ENCODE measurements around the gene ASIP. TPM values are rescaled to one million over a fixed set of nuclear protein-coding genes. Genes with fewer than 3 reads are reported as not detected.
"Not testable (repeated sequence)": the region's sequence is repeated elsewhere in the genome, so short reads cannot be mapped to it uniquely, and the experiment has no call there.

The ASIP gene
- total RNA-seq, 1 donor from 2014 or later: not detected

DNA sequence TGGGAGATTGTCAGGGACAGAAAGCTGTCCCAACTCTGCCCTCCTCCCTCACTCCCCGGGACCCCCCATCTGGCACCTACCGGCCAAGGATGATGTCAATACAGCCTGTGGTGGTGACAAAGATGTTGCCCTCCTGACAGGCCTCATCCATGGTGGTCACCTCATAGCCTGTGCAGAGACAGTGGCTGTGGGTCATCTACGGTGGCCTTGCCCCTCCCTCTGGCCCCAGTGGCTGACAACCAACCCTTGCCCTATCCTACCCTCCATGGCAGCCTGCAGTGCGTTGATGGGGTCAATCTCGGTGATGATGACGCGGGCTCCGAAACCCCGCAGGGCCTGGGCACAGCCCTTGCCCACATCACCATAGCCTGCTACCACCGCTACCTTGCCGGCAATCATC is 49.2 kb downstream of the ASIP start:
- no peak for ATAC-seq

DNA sequence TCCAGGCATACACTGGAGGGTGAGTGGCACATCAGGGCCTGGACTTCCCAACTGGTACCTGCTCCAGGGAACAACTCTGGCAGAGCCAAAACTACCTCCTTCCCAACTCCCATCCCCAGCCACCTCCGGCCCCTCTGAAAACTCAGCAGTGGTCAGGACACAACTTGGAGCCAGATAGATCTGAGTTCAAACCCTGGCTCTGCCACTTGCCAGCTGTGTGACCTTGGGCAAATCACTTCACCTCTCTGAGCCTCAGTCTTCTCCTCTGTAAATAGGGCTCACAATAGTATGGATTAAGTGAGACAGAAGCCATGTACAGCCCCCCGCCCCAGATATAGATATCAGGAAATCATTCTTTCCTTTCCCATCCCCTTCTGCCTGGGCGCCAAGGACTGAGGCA is 51.3 kb downstream of the ASIP start:
- no peak for ATAC-seq

DNA sequence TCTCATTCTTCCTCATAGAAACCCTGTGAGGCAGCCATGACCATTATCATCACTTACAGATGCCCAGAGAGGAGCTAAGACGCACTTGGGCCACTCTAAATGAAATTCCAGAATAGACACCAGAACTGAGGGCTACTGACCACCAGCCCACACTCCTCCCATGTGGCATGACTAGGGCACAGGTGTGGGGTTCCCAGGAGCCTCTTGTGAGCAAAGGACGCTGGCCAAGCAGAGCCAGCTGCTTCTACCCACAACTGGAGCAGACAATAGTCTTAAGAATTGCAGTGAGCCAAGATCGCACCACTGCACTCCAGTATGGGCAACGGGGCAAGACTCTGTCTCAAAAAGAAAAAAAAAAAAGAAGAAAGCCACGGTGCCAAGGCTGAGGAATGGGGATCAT is 51.9 kb downstream of the ASIP start:
- no peak for ATAC-seq

DNA sequence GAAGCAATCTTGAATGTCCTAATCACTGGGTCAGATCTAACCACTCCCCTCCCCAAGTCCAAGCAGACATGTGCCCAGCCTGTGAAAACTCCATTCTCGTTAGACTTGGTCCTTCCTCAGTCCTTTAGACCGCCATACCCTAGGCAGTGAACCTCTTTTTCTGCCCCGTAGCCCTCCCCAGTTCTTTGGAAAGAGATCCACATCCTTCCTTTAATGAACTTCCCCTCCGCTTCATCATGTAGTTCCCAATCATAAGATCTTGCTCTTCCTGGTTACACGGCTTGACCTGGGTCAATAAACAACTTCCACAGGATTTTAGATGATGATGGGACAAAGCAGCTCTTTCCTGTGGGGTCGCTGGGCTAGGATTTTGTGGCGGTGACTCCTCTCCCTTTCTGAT is 52.4 kb downstream of the ASIP start:
- ATAC-seq: no peak

DNA sequence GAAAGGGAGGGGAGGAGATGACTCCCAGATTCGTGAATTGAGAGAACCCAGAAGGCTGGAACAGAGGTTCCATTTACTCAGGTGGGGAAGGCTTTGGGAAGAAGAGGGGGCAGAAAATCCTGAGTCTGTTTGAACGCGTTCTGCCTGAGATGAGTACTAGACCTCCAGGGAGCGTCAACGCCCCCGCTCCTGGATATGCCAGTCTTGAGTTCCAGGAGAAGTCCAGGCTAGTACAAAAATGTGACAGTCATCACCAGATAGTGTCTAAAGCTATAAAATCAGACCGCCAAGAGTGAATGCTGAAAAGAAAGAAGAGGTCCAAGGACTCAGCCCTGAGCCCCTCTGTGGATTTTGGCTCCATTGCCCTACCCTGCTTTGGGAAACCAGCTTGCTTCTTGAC is 53.3 kb downstream of the ASIP start:
- no peak for ATAC-seq

DNA sequence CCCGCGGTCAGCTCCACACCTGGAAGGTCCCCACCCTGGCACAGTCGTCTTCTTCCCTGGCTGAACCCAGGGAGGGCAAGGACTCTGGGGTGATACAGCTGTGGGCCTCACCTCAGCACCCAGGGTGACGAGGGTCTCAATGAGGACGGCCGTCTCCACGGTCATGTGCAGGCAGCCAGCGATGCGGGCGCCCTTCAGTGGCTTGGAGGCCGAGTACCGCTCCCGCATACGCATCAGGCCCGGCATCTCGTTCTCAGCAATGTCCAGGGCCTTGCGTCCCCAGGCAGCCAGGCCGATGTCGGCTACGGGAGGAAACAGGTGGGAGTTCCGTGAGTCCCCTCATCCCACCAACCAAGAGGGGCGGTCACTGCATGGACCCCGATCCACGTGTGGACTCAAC is 54.1 kb downstream of the ASIP start:
- ATAC-seq: no peak

DNA sequence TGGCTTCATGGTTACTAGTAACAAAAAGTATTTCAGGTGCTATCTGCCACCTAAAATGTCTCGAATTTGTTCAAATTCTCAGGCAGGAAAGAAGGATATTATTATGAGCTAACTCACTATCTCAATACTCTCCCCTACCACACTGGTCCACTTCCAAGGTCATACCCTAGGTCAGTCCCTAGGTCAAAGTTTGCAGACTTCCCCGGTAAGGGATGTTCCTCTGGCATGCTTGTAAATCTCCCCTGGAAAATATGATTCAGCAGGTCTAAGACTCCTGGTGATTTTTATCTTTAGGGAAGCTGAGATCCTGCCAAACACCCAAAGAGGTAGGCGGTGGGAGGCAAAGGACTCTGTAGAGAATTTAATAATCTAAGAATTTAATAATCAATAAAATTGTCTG is 55.2 kb downstream of the ASIP start:
- no peak for ATAC-seq

DNA sequence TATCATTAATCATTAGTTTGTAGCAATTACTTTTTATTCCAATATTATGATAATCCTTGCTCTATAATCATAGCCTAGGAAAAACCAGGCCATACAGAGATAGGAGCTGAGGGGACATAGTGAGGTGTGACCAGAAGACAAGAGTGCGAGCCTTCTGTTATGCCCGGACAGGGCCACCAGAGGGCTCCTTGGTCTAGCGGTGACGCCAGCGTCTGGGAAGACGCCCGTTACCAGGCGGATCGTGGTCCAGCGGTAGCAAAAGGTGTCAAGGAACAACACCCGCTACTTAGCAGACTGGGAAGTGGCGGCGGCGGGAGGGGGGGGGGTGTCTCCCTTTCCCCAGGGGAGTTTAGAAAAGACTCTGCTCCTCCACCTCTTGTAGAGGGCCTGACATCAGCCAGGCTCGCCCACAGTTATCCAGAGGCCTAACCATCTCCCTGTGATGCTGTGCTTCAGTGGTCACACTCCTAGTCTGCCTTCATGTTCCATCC is 57.1 kb downstream of the ASIP start:
- not testable (repeated sequence) for ATAC-seq

DNA sequence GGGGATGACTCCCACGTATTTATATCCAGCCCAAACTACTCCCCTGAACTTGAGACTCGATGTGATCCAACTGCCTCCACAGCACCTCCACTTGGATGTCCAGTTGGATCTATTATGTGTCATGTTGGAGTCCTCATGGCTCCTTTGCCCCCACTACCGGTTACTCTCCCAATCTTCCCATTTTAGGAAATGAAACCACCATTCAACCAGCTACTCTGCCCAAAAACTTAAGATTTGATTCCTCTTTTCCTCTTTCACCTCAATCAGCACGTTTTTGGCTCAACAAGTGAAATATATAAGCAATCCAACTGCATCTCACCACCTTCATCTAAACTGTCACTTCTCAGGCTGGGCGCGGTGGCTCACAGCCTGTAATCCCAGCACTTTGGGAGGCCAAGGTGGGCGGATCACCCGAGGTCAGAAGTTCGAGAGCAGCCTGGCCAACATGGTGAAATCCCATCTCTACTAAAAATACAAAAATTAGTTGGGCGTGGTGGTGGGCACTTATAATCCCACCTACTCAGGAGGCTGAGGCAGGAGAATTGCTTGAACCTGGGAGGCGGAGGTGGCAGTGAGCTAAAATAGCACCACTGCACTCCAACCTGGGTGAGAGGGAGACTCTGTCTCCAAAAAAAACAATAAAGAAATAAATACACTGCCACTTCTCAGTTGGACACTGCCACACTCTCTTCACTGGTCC is 58.5 kb downstream of the ASIP start:
- no peak for ATAC-seq

DNA sequence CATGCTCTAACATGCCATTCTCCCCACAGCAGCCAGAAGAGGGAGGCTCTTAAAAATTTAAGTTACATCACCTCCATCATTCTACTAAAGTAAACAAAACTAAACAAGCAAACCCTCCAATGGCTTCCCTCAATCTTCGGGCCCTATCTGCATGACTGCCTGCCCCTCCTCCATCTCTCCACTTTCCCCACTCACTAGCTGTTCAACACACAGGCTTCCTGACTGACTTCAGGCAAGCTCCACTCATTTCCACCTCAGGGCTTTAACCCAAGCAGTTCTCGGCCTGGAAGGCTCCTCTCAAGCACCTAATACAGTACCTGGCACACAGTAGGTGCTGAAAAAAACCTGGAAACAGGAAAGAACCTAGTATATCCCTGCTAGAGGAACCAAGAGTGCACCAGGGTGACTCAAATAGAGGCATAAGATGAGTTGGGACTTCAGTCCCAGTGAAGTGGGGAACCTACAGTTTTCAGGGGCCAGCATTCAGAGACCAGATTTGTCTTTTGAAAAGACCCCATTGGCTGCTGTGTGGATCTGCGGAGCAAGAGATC is 59.1 kb downstream of the ASIP start:
- ATAC-seq: no peak

DNA sequence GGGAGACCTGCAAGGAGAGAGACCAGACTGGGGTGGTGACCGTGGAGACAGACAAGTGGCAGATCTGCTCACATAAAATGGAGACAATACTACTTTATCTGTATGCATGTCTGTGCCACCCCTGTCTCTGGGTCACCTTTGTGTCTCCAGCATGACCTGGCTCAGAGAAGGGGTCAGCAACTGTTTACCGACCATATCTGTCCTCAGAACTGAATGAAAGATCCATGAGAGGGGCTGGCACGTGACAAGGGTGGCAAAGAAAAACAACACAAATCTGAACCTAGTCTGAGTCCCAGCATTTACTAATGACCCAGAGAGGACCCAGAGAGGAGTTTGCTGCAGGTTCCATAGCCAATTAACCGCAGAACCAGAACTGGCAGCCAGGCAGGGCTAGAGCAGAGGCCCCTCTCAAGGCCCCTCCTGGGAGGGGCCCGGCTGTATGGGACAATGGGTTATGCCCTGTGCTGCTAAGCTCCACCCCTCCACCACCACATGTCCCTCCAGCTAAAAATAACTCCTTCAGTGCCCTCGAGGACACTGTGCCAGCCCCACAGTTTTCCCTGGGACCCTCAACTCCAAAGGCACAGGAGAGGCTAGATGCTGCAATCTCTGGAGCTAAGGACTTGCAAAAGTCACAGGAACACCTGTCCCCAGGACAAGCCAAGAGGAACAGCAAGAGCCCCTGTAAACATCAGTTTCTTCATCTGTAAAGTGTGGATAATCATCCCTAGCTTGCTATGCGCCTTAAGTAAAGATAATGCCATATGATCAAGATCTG is 59.8 kb downstream of the ASIP start:
- ATAC-seq: no peak

DNA sequence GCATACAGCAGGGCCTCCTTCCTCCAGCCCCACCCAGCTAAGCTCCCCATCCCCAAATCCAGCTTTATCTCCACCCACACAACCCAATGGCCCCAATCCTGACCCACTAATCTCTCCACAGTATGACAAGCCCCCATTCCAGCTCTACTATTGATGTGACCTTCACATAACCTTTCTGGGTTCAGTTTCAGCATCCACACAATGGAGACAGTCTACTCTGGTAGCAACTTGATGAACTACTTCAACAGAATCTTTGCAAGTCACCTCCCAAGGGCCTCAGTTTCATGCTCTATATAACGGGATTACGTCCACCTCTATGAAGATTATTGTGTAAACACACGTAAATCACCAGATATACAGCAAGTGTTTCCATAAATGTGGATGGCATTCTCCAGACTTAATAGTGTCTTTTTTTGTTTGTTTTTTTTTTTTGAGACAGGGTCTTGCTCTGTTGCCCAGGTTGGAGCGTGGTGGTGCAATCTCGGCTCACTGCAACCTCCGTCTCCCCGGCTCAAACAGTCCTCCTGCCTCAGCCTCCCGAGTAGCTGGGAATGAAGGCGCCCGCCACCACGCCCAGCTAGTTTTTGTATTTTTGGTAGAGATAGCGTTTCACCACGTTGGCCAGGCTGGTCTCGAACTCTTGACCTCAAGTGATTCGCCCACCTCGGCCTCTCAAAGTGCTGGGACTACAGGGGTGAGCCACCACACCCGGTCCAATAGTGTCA is 60.5 kb downstream of the ASIP start:
- no peak for ATAC-seq

DNA sequence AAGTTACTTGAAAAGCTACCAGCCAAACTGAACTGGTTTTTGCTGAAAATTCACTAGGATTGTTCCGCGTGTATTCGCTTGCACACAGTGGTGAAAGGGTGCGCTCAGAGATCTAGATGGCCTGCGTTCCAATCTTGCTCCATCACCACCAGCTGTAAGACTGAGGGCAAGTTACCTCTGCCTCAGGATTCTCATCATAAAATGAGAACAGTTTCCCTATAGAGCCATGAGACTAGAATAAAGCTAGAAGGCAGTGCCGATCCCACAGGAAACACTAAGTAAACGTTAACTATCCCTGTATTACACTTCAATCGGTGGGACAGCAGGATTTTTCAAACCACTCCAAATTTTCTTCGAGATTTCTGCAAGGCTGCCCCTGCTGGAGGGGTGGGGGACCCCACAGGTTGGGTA is 61.1 kb downstream of the ASIP start:
- ATAC-seq: peak; percentile 42

DNA sequence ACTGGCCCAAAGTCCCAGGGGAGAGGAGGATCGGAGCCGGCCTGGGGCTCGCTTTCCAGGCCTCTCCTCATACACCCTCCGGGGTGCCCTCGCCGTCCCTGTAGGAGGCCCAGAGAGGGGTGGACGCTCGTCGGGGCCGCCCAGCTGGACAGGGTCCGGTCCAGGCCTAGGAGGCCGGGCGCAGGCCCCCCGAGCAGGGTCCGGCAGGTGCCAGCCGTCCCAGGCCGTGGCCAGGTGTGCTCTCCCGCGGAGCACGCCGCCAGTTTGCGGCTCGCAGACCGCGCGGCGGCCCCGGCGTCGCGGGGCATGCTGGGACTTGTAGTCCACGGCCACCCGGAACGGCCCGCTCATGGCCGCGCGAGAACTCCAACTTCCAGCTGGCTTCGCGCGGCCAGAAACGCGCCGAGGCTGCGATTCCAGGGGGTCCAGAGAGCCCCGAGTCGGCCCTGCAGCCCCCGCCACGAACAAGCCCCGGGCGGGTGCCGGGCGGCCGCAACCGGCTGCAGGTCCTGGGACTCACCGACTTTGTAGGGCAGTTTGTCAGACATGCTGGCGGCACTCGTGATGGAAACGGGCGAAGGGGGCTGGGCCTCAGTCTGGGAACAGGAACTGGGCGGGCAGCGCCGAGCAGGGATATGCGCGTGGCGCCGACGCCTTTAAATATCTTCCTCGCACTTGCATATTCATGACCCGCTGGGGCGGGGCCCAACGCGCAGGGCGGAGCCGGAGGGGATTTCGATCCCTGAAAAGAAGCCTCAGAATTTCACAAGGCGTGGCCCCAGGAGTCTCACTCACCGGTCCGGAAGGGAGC is 61.7 kb downstream of the ASIP start, which contains the start of gene AHCY:
TSS of gene AHCY (minus strand) at position 633 of the 811 bp plus-strand sequence. CDS start at position 548, 85 bp downstream.
- ATAC-seq: peak; percentile 96

DNA sequence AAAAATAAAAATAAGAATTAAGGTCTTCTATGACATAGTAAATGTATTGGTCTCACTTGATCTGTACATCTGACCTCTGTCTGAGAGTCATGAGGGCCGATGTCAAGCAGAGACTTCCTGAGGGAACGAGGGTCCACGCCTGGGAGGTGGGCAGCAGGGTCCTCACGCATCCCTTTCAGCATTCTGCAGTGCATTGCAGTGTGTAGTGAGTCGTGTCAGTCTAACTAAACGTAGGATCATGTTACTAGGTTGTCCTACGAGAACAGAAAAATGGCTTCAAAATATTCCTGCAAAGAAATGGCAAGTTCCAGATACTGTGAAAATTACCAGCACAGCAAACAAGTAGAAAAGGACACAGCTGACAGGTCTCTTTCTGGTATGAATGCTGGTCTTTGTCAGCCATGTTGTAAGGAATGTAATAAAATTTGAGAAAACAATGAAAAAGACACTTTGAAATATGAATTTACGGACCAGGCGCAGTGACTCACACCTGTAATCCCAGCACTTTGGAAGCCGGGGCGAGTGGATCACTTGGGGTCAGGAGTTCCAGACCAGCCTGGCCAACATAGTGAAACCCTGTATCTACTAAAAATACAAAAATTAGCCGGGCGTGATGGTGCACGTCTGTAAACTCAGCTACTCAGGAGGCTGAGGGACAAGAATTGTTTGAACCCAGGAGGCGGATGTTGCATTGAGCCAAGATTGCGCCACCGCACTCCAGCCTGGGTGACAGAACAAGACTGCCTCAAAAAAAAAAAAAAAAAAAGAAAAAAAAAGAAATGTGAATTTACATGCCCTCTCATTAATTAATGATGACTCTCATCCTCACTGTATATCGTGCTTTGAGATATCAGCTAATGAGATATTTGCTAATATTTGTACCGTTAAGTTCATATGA is 64.4 kb downstream of the ASIP start:
- ATAC-seq: no peak

DNA sequence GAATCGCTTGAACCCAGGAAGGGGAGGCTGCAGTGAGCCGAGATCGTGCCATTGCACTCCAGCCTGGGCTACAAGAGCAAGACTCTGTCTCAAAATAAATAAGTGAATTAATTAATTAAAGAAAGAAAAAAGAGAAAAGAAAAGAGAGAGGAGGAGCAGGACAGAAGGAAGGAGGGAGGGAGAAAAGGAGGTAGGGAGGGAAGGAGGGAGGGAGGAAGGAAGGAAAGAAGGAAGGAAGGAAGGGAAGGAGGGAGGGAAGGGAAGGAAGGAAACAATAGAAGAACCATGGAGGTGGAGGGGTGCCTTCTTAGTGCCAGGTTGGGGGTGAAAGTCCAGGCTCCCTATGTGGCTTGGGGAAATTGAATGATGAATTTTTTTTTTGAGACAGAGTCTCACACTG is 68.5 kb downstream of the ASIP start:
- no peak for ATAC-seq

DNA sequence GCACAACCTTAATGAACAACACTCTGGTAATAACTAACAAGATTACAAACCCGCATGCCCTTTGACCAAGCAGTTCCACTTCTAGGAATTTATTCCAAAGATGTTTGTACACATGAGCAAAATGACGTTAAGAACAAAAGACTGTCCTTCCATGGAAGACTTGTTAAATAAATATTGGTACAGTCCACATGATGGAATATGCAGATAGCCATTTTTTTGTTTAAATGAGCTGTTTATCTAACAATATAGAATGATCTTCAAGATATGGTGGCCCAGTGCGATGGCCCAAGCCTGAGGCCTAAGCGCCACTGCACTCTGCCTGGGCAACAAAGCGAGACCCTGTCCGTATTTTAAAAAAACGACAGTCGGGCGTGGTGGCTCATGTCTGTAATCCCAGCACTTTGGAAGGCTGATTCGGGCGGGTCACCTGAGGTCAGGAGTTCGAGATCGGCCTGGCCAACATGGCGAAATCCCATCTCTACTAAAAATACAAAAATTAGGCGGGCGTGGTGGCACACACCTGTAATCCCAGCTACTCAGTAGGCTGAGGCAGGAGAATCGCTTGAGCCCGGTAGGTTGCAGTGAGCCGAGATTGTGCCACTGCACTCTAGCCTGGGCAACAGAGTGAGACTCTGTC is 69.4 kb downstream of the ASIP start:
- ATAC-seq: no peak

DNA sequence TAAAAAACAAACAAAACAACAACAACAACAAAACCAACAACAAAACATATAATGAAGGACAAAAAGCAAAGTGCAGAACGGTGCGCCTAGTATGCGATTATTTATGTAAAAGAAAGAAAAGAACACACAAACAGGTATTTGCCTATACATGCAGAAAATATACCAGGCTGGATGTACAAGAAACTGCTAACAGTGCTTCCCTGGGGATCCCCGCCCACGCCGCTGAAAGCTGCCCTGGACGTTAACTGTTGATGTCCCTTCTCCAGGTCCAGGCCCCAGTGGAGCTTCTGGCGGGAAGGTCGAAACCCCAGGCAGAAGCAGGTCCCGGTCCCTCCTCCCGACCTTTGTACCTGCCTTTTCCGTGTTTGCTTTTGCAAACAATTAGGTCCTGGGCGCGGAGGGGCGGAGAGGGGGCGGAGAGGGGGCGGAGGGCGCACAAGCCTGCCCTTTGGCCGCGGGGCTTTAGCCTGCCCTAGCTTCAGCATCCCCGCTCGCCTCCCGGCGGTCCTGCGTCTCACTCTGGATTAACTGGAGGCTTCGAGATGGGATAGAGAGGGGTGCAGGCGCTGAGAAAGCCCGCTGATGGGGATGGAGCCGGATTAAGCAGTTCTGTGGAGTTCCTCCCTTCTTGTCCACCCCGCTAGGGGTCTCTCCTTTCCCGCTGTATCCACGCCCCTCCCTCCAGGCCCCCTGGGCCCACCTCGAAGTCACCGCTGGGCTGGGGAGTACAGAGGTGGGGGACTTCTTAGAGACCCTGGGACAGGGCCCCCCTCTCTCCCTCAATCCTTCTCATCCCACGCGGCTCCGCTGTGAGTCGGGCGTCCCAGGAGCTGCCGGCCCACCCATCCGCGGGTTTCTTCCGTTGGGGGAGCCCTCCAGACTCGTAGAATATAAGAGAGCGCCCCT is 70.1 kb downstream of the ASIP start:
- no peak for ATAC-seq

DNA sequence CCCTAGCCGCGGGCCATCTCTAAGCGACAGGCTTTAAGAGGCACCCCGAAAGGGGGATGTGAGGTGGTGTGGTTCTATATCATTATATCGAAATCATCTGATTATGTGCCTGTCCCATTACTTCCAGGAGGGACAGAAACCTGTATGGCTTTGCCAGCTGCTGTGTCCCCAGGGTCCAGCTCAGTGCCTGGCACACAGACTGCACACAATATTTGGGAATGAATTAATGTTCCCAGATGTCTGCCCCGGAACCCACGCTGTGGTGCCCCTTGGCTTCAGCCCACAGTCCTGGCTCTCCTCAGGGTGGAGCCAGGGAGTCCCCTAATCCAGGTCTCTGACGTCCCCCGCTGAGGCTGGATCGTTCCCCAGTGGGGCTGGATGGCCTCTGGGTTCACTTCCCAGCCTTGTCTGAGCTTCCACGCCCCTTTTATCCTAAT is 70.8 kb downstream of the ASIP start:
- no peak for ATAC-seq

All from esophagus mucosa (tissue), 1 donor.